Vagina (tissue), 2 donors: ENCODE measurements around the gene RASA4. TPM values are rescaled to one million over a fixed set of nuclear protein-coding genes. Genes with fewer than 3 reads are reported as not detected.
"Not testable (repeated sequence)": the region's sequence is repeated elsewhere in the genome, so short reads cannot be mapped to it uniquely, and the experiment has no call there.

ENCODE experiments used
- DNase-seq, 2 donors: peaks; one replicate each; pipeline ENCODE4 v3.0.0-alpha.2; 2017; ENCODE audit errors: extremely low spot score in 2 of 2
- H3K27ac ChIP-seq: fragments of 200-600 bp; sonication (generic); one replicate; pipeline ENCODE4 v1.5.1; 2019
- H3K27me3 ChIP-seq: fragments of 200-600 bp; sonication (generic); one replicate; pipeline ENCODE4 v1.5.1; 2019
- H3K36me3 ChIP-seq, 2 donors: fragments of 200-600 bp; sonication (generic); one replicate each; pipeline ENCODE4 v1.5.1; 2017 to 2019
- H3K4me1 ChIP-seq: fragments of 200-600 bp; sonication (generic); one replicate; pipeline ENCODE4 v1.5.1; 2019
- H3K4me3 ChIP-seq, 2 donors: fragments of 200-600 bp; sonication (generic); 1 replicate in 1 of 2; 2 replicates in 1 of 2; pipeline ENCODE4 v1.5.1; 2016 to 2019
- H3K9me3 ChIP-seq: fragments of 200-600 bp; sonication (generic); one replicate; pipeline ENCODE4 v1.5.1; 2019
- intact Hi-C: fragments of 100-400 bp; cut with DNase I; formaldehyde crosslinking; loops from one replicate; pipeline ENCODE4 v1.15.1; 2023
- total RNA-seq: library from RNA; depleted of rRNA; stranded (reverse); fragments of >200 nt; gene quantifications from one replicate; pipeline ENCODE4 v1.2.3, GENCODE V29; 2016

RASA4 gene
- total RNA-seq, 1 donor from 2014 or later = 85.7 TPM

DNA sequence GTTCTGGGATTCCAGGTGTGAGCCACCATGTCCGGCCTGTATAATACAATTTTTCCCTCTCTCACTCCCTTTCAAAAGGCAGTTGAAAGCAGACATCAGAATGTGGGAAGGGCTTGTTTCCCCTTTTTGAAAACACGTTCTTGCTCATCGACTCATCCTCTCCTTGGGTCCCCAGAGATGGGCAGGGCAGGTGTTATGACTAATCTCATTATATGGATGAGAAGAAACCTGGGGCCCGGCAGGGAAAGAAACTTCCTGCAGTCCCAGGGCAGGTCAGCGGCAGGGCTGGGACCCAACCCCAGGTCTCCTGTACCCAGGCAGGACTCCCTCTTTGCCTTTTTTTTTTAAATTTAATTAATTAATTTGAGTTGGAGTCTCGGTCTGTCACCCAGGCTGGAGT lies 70.2 kb downstream of the RASA4 start:
- H3K36me3 ChIP-seq, intact Hi-C loops, H3K27me3 ChIP-seq, H3K4me1 ChIP-seq, H3K4me3 ChIP-seq, H3K27ac ChIP-seq, H3K9me3 ChIP-seq, DNase-seq: not testable (repeated sequence)

- H3K36me3 ChIP-seq, intact Hi-C loops, DNase-seq, H3K4me1 ChIP-seq, H3K27ac ChIP-seq, H3K4me3 ChIP-seq, H3K27me3 ChIP-seq, H3K9me3 ChIP-seq: not testable (repeated sequence)
These were observed 71.3 kb downstream of the RASA4 start for GRCh38 chr7:102545288-102545687.

DNA sequence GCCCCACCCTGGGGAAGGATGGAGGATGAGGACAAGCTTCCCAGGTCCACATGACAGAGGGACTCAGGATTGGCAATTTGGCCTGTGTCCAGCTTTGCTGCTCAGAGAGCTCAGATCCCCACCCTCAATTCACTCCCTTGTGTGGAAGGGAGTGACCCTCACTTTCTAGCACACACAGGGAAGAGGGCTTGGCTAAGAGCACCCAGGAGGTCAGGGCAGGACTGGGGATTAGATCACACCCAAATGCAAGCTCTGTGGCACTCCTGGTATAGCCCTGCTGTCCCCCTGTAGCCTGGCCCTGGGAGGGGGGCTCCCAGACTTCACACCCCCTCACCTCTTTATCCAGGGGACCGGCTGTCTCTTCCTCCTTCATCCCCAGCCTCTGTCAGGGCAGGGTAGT lies 72.2 kb downstream of the RASA4 start:
- DNase-seq, H3K36me3 ChIP-seq, H3K27me3 ChIP-seq, intact Hi-C loops, H3K4me3 ChIP-seq, H3K4me1 ChIP-seq, H3K27ac ChIP-seq, H3K9me3 ChIP-seq: not testable (repeated sequence)

DNA sequence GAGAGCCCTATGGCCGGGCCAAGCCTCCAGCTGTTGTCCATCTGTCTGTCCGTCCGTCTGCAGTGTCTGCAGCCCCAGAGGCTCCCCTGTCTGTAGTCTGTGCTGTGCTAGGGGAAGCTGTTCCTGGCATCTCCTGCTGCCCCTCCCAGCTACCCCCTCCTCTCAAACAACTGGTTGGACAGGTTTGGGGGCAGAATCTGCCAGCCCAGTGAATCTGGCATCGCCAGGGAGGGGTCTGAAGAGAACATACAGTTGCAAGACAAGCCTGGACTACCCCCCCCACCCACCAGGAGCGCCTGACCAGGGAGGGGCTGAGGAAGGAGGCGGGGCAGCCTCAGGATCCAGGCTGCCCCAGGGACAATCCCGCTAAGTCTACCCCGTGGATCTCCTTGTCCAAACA lies 73.0 kb downstream of the RASA4 start, which contains the start of gene UPK3BL2:
TSS of gene UPK3BL2 (minus strand) at position 101 of the 400 bp plus-strand sequence. CDS start at position 41, 60 bp downstream.
- H3K27me3 ChIP-seq, intact Hi-C loops, H3K4me1 ChIP-seq, H3K9me3 ChIP-seq, DNase-seq, H3K4me3 ChIP-seq, H3K36me3 ChIP-seq, H3K27ac ChIP-seq: not testable (repeated sequence)

GRCh38 chr7:102542771-102543170 lies 73.8 kb downstream of the RASA4 start:
- H3K4me3 ChIP-seq, H3K36me3 ChIP-seq, H3K9me3 ChIP-seq, H3K27ac ChIP-seq, DNase-seq, intact Hi-C loops, H3K27me3 ChIP-seq, H3K4me1 ChIP-seq: not testable (repeated sequence)

- H3K9me3 ChIP-seq, H3K36me3 ChIP-seq, DNase-seq, H3K4me3 ChIP-seq, H3K4me1 ChIP-seq, H3K27me3 ChIP-seq, intact Hi-C loops, H3K27ac ChIP-seq: not testable (repeated sequence)
These were observed 74.5 kb downstream of the RASA4 start for GRCh38 chr7:102542083-102542482.

GRCh38 chr7:102540604-102541003 lies 76.0 kb downstream of the RASA4 start:
- DNase-seq, H3K9me3 ChIP-seq, H3K27me3 ChIP-seq, H3K27ac ChIP-seq, H3K4me3 ChIP-seq, H3K4me1 ChIP-seq, intact Hi-C loops, H3K36me3 ChIP-seq: not testable (repeated sequence)

- intact Hi-C loops, H3K9me3 ChIP-seq, H3K4me1 ChIP-seq, DNase-seq, H3K4me3 ChIP-seq, H3K27me3 ChIP-seq, H3K27ac ChIP-seq, H3K36me3 ChIP-seq: not testable (repeated sequence)
These were observed 81.4 kb downstream of the RASA4 start for GRCh38 chr7:102535062-102535615.

DNA sequence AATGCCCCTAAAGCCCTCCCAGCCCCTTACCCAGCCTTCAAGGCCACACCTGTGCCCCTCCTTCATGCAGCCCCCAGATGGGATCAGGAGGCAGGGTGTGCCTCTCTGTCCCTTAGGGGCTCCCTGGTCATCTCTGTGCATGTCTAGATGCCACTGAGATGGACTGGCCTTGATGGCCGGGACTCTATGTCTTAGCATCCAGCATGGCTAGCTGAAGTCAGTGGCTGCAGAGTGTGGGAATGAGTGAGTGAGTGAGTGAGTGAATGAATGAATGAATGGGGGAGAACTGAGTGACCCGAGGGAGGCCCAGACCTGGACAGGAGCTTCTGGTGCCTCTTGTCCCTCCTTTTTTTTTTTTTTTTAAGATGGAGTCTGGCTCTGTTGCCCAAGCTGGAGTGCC lies 84.4 kb downstream of the RASA4 start:
- H3K36me3 ChIP-seq, H3K4me1 ChIP-seq, intact Hi-C loops, H3K4me3 ChIP-seq, H3K27ac ChIP-seq, H3K9me3 ChIP-seq, H3K27me3 ChIP-seq, DNase-seq: not testable (repeated sequence)

DNA sequence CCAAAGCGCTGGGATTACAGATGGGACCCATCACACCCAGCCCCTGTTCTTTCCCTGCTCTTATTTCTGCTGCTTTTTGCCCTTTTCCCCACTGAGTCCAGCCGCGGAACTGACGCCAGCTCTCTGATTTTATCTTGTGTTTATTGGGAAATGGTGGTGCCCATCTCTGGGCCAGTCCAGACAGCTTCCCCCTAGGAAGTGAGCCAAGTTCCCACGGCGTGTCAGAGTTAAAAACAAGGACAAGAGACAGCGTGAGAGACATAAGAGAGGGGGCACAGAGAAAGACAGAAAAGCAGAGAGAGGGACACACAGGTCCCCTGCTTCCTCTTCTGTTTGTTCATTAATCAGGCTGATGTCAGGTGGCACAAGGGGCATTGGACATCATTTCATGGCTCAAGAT lies 85.0 kb downstream of the RASA4 start:
- H3K9me3 ChIP-seq, H3K27ac ChIP-seq, H3K27me3 ChIP-seq, DNase-seq, intact Hi-C loops, H3K36me3 ChIP-seq, H3K4me3 ChIP-seq, H3K4me1 ChIP-seq: not testable (repeated sequence)

DNA sequence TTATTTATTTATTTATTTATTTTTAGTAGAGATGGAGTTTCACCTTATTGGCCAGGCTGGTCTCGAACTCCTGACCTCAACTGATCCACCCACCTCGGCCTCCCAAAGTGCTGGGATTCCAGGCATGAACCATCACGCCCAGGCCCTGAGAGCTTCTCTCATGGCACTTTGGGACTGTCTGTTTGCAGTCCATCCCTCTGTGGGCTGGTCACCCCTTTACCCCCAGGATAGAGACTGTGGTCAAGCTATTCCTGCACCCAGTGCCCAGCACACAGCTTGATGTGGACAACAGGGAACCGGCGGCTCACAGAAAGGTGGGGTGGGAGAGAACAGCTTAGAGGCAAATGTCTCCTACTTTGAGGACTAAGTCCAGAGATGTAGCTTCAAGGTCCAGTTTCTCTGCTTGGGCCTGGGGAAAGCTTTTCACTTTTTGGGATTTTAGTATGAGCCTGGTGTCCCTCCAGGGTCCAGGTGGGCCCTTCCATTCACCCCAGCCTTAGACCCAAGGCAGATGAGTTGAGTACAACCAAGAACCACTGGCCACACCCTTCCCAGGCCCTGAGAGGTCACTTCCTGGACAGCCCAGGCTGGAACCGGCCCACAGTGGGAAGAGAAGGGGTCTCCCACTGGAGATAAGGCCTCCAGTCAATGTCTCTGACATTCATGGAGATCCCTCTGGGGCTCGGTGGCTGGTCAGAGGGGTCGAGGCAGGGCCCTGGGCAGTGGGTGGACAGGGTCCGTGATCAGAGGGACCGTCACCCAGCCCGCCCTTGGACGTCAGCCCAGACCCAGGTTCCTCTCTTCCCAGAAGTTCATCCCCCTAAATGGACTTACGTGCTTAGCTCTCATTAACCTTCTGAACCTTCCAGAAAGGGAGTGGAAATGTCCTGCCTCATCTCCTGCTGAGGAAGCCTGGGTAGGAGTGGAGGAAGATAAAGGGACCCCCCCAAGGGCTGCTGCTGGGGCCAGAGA lies 88.4 kb downstream of the RASA4 start:
- not testable (repeated sequence) for DNase-seq

GRCh38 chr7:102527182-102527581 lies 89.4 kb downstream of the RASA4 start:
- H3K36me3 ChIP-seq, H3K27ac ChIP-seq, H3K4me3 ChIP-seq, DNase-seq, H3K4me1 ChIP-seq, H3K9me3 ChIP-seq, intact Hi-C loops, H3K27me3 ChIP-seq: not testable (repeated sequence)

More for the DNA sequence above, 88.4 kb downstream of the RASA4 start:
- H3K4me3 ChIP-seq, H3K36me3 ChIP-seq, intact Hi-C loops, H3K9me3 ChIP-seq, H3K27ac ChIP-seq, H3K4me1 ChIP-seq, H3K27me3 ChIP-seq: not testable (repeated sequence)

DNA sequence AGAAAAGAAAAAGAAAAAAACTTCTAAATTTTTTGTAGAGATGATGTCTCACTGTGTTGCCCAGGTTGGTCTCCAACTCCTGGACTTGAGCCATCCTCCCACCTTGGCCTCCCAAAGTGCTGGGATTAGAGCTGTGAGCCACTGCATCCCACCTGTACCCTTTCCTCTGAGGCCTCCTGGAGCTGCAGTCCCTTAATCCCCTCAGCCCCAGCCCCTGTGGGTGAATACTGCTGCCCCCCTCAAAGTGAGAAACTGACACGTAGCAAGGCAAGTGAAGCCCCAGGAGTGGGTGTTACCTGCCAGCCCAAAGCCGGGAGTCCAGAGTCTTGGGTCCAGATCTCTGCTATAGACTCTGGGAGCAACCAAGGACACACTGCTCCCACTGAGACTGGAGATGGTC lies 91.8 kb downstream of the RASA4 start:
- H3K4me3 ChIP-seq, H3K4me1 ChIP-seq, DNase-seq, H3K27ac ChIP-seq, H3K9me3 ChIP-seq, H3K27me3 ChIP-seq, H3K36me3 ChIP-seq, intact Hi-C loops: not testable (repeated sequence)
